ENCODE results near the gene RBM17.
"Not testable (repeated sequence)": the region's sequence is repeated elsewhere in the genome, so short reads cannot be mapped to it uniquely, and the experiment has no call there.

RBM17 gene

GRCh38 chr10:6108631-6109443, 20.0 kb downstream of the RBM17 start:
- in situ Hi-C loops (cut with MboI; ENCODE audit: low sequenced_read_pairs): no loop called here

GRCh38 chr10:6109444-6109775, 20.6 kb downstream of the RBM17 start:
- in situ Hi-C loops (cut with MboI; ENCODE audit: low sequenced_read_pairs): no loop called here

GRCh38 chr10:6110136-6110535, 21.3 kb downstream of the RBM17 start:
- in situ Hi-C loops (cut with MboI; ENCODE audit: low sequenced_read_pairs): no loop called here

GRCh38 chr10:6112893-6113292, 24.1 kb downstream of the RBM17 start:
- in situ Hi-C loops (cut with MboI; ENCODE audit: low sequenced_read_pairs): no loop called here

GRCh38 chr10:6114299-6114698, 25.5 kb downstream of the RBM17 start:
- in situ Hi-C loops (cut with MboI; ENCODE audit: low sequenced_read_pairs): no loop called here

- in situ Hi-C loops (cut with MboI; ENCODE audit: low sequenced_read_pairs): no loop called here
Measured at GRCh38 chr10:6114805-6115341, 26.0 kb downstream of the RBM17 start.

- in situ Hi-C loops (cut with MboI; ENCODE audit: low sequenced_read_pairs): no loop called here
Measured at GRCh38 chr10:6115411-6115810, 26.6 kb downstream of the RBM17 start.

- in situ Hi-C loops (cut with MboI; ENCODE audit: low sequenced_read_pairs): no loop called here
Measured at GRCh38 chr10:6115824-6116350, 27.1 kb downstream of the RBM17 start.

GRCh38 chr10:6116806-6117205, 28.0 kb downstream of the RBM17 start:
- in situ Hi-C loops (cut with MboI; ENCODE audit: low sequenced_read_pairs): no loop called here

- in situ Hi-C loops (cut with MboI; ENCODE audit: low sequenced_read_pairs): no loop called here
Measured at GRCh38 chr10:6117711-6118110, 28.9 kb downstream of the RBM17 start.

- in situ Hi-C loops (cut with MboI; ENCODE audit: low sequenced_read_pairs): no loop called here
Measured at GRCh38 chr10:6119423-6119822, 30.6 kb downstream of the RBM17 start.

- in situ Hi-C loops (cut with MboI; ENCODE audit: low sequenced_read_pairs): no loop called here
Measured at GRCh38 chr10:6119962-6120361, 31.1 kb downstream of the RBM17 start.

GRCh38 chr10:6120691-6121090, 31.9 kb downstream of the RBM17 start:
- in situ Hi-C loops (cut with MboI; ENCODE audit: low sequenced_read_pairs): no loop called here

- in situ Hi-C loops (cut with MboI; ENCODE audit: low sequenced_read_pairs): no loop called here
Measured at GRCh38 chr10:6121146-6121545, 32.3 kb downstream of the RBM17 start.

- in situ Hi-C loops (cut with MboI; ENCODE audit: low sequenced_read_pairs): no loop called here
Measured at GRCh38 chr10:6123532-6123931, 34.7 kb downstream of the RBM17 start.

- in situ Hi-C loops (cut with MboI; ENCODE audit: low sequenced_read_pairs): no loop called here
Measured at GRCh38 chr10:6124666-6125065, 35.8 kb downstream of the RBM17 start.

- in situ Hi-C loops (cut with MboI; ENCODE audit: low sequenced_read_pairs): not testable (repeated sequence)
Measured at GRCh38 chr10:6127461-6127860, 38.6 kb downstream of the RBM17 start.

GRCh38 chr10:6128087-6128486, 39.3 kb downstream of the RBM17 start:
- in situ Hi-C loops (cut with MboI; ENCODE audit: low sequenced_read_pairs): no loop called here

- in situ Hi-C loops (cut with MboI; ENCODE audit: low sequenced_read_pairs): no loop called here
Measured at GRCh38 chr10:6128591-6129251, 39.9 kb downstream of the RBM17 start.

- in situ Hi-C loops (cut with MboI; ENCODE audit: low sequenced_read_pairs): no loop called here
Measured at GRCh38 chr10:6130848-6131470, 42.1 kb downstream of the RBM17 start.

GRCh38 chr10:6133331-6134098, 44.7 kb downstream of the RBM17 start:
- in situ Hi-C loops (cut with MboI; ENCODE audit: low sequenced_read_pairs): no loop called here

Data from hTERT RPE-1 (cell line).